ENCODE measurements around the gene KCTD11. TPM values are rescaled to one million over a fixed set of nuclear protein-coding genes. Genes with fewer than 3 reads are reported as not detected.
A peak's percentile ranks its signal among the peaks of the same experiment; 100 is the strongest.

Gene KCTD11
- total and polyA plus RNA-seq, 4 experiments from 2014 or later = 0.33 to 4.3 (median 2.7) TPM

DNA sequence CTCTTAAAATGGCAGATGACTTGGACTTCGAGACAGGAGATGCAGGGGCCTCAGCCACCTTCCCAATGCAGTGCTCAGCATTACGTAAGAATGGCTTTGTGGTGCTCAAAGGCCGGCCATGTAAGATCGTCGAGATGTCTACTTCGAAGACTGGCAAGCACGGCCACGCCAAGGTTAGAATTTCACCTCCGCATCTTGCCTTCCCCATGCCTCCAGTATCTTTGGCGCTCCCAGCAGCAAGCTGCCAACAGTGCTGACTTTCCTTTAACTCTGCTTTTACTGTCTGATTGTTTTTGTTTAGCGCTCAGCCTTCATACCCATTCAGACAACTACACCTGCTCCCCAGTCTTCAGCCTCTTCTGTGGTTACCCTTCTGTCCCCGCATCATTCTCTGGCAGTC, 42.3 kb upstream of the KCTD11 start:
- Histone ChIP-seq H3K4me1 (ENCODE audit: insufficient read depth, low read length) (peaks cover 58% of the 10 kb centered on the region), H3K36me3 (ENCODE audit: insufficient read depth, low read length) (peaks cover 49% of the 10 kb centered on the region), H3K27ac (ENCODE audit: low read depth, low read length) (peak overlapping the region; percentile 100), H3K9me3 (ENCODE audit: control insufficient read depth in 1 of 2, low read length in 2 of 2) (no peaks in the 10 kb centered on the region), H3K27me3 (ENCODE audit: insufficient read depth, low read length) (no peaks in the 10 kb centered on the region), H3K4me3 (ENCODE audit: low read length in 2 of 2) (peak overlapping the region; percentile 34 to 85)
- Mint-ChIP-seq H3K27me3 (peaks cover 0 to 4% of the 10 kb centered on the region in 2 donors), H3K4me1 (peaks cover 40 to 71% (median 53%) of the 10 kb centered on the region in 4 donors), H3K36me3 (peaks cover 49 to 66% of the 10 kb centered on the region in 2 donors), H3K27ac (peak overlapping the region; percentile 97 to 100 (median 99)), H3K9me3 (peaks cover 0 to 7% (median 0%) of the 10 kb centered on the region in 8 donors), H3K4me3 (peak overlapping the region; percentile 88 to 97 (median 94))
- ChIA-PET CTCF (ENCODE audit: partially characterized antibody) (interaction anchor here (0.9 to 2.9 kb wide), 5 partner anchors 13 to 128 kb away, joined by 3 to 14 read pairs (median 4); partner anchors contain the start of gene ACAP1), POLR2A (ENCODE audit: partially characterized antibody) (interaction anchor here (0.9 to 9.3 kb wide), 17 partner anchors 8 to 847 kb away, joined by 3 to 187 read pairs (median 5); partner anchors contain the start of genes ACAP1, DVL2, GABARAP and MPDU1)
- intact Hi-C loops (cut with micrococcal nuclease) = loop anchor here (2.0 to 5.0 kb wide), 3 partner anchors 27 to 377 kb away; partner anchors contain the start of genes ACAP1, KCTD11 and TP53
- peak in 1 of 5 donors; percentile 46 for DNase-seq

DNA sequence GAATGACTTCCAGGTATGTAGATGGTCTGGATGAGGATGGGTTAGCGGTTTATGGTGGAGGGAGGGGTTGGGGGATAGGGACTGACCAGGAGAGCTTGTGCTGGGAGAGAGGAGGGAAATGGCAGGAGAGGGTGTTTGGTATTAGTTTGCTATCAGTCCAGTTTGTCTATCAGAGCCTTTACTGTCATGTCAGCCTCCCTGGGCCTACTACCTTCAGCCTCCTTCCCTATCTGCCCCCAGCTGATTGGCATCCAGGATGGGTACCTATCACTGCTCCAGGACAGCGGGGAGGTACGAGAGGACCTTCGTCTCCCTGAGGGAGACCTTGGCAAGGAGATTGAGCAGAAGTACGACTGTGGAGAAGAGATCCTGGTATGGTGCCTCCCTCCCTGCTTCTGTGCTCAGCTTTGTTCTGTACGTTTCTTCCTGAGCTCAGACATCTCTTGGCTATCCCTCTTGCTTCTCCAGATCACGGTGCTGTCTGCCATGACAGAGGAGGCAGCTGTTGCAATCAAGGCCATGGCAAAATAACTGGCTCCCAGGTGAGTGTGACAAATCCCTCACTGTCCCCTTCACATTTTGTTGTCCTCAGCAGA, 40.8 kb upstream of the KCTD11 start:
- POLR2A ChIA-PET (ENCODE audit: partially characterized antibody) = interaction anchor here (0.5 to 9.3 kb wide), 10 partner anchors 10 to 845 kb away, joined by 3 to 187 read pairs (median 8); partner anchors contain the start of genes ACAP1, GABARAP and NEURL4
- Histone ChIP-seq H3K27me3 (ENCODE audit: insufficient read depth, low read length) (no peaks in the 10 kb centered on the region), H3K27ac (ENCODE audit: low read depth, low read length) (peak overlapping the region; percentile 100), H3K36me3 (ENCODE audit: insufficient read depth, low read length) (peaks cover 49% of the 10 kb centered on the region), H3K4me1 (ENCODE audit: insufficient read depth, low read length) (peaks cover 62% of the 10 kb centered on the region), H3K4me3 (ENCODE audit: low read length in 2 of 2) (no peak overlapping the region), H3K9me3 (ENCODE audit: control insufficient read depth in 1 of 2, low read length in 2 of 2) (no peaks in the 10 kb centered on the region)
- peaks cover 40 to 84% (median 60%) of the 10 kb centered on the region in 4 donors for H3K4me1 Mint-ChIP-seq
- intact Hi-C loops (cut with micrococcal nuclease) = no loop called here
- peaks cover 49 to 74% of the 10 kb centered on the region in 2 donors for H3K36me3 Mint-ChIP-seq
- H3K27ac Mint-ChIP-seq = peak overlapping the region; percentile 97 to 100 (median 99)
- H3K27me3 Mint-ChIP-seq = peaks cover 0 to 4% of the 10 kb centered on the region in 2 donors
- CTCF ChIA-PET (ENCODE audit: partially characterized antibody) = interaction anchor here (1.2 to 1.6 kb wide), 3 partner anchors 10 to 24 kb away, joined by 5 to 6 read pairs (median 5); partner anchors contain the start of gene ACAP1
- peak overlapping the region in 4 of 8 donors; percentile 48 to 96 (median 84) for H3K4me3 Mint-ChIP-seq
- peaks cover 0 to 7% (median 0%) of the 10 kb centered on the region in 8 donors for H3K9me3 Mint-ChIP-seq
- DNase-seq = no peak

DNA sequence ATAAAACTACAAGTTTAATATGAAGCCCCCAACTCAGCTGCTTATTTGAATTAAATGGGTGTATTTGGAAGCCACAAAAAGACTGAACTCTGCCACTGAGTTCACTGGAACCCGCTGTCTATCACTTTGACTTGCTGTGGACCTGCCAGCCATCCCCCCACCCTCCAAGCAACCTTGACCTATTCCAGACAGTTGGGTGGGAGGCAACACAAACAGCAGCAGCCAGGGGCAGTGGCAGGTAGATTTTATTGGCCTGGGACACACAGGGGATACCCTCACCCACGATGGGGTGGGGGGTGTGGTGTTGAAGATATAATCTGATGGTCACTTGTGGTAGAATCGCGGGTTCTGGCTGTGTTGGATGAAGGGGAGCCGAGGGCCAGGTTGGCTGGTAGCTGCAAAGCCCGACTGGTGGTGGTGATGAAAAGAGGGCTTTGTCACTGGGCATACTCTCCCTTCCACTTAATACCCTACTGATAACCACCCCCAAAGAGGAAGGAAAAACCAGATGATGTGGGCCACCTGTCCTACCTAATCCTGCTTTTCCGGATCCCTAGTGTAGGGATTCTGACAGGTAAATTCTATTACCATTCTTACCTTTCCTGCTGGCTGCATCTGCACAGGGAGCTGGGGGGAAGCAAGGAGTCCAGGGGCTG, 39.4 kb upstream of the KCTD11 start:
- peaks cover 62% of the 10 kb centered on the region for H3K4me1 ChIP-seq (ENCODE audit: insufficient read depth, low read length)
- peaks cover 41 to 78% (median 58%) of the 10 kb centered on the region in 4 donors for H3K4me1 Mint-ChIP-seq
- no peaks in the 10 kb centered on the region for H3K9me3 ChIP-seq (ENCODE audit: control insufficient read depth in 1 of 2, low read length in 2 of 2)
- CTCF ChIA-PET (ENCODE audit: partially characterized antibody) = interaction anchor here (1.5 to 4.2 kb wide), 3 partner anchors 17 to 24 kb away, joined by 4 to 21 read pairs (median 5); partner anchors contain the start of gene ACAP1
- intact Hi-C loops (cut with micrococcal nuclease) = no loop called here
- peaks cover 0 to 7% (median 0%) of the 10 kb centered on the region in 8 donors for H3K9me3 Mint-ChIP-seq
- H3K27ac Mint-ChIP-seq = peak overlapping the region; percentile 78 to 96 (median 88)
- peaks cover 52 to 75% of the 10 kb centered on the region in 2 donors for H3K36me3 Mint-ChIP-seq
- H3K27me3 ChIP-seq (ENCODE audit: insufficient read depth, low read length) = no peaks in the 10 kb centered on the region
- POLR2A ChIA-PET (ENCODE audit: partially characterized antibody) = interaction anchor here (0.9 to 9.3 kb wide), 11 partner anchors 12 to 533 kb away, joined by 3 to 187 read pairs (median 5); partner anchors contain the start of genes ACAP1, NEURL4 and TMEM256
- H3K27me3 Mint-ChIP-seq = no peaks in the 10 kb centered on the region
- H3K27ac ChIP-seq (ENCODE audit: low read depth, low read length) = peak overlapping the region; percentile 83
- H3K36me3 ChIP-seq (ENCODE audit: insufficient read depth, low read length) = peaks cover 55% of the 10 kb centered on the region
- DNase-seq = no peak
- H3K4me3 ChIP-seq (ENCODE audit: low read length in 2 of 2) = no peak overlapping the region
- peak overlapping the region in 5 of 8 donors; percentile 48 to 79 (median 67) for H3K4me3 Mint-ChIP-seq

DNA sequence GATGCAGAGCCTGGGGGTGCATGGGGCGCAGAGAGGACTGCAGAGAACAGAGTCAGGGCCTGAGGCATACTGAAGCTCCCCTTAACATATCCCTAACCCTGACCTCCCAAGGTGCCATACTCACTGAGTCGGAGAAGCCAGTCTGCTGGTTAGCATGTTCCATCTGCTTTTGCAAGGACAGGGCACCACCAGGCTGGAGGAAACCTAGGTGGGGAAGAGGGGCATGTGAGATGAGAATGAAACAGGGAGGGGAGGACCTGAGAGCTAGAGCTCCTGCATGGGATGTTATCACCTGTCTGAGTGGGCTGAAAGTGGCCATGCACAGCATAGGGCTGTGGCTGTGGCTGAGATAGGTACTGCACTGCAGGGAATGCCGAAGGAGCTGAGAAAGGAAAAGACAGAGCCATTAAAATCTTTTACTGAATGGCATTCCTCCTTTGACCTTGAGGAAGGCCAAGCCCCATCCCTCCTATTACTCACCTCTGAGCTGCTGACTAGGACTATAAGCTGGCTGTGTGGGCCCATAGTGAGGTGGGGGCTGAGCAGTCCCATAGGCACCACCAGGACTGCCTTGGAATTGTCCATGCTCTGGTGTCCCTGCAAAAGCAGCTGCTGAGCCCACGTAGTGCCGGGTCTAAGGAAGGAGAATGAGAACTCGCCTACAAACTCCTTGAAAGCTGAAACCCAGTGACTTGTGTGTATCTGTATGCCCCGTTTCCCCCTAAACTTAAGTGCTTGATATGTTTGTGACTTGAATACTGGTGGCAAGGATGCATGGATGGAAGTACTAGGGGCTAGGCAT, 38.7 kb upstream of the KCTD11 start:
- peak overlapping the region; percentile 41 to 84 (median 68) for H3K4me3 Mint-ChIP-seq
- H3K4me1 ChIP-seq (ENCODE audit: insufficient read depth, low read length) = peaks cover 62% of the 10 kb centered on the region
- no peak overlapping the region for H3K4me3 ChIP-seq (ENCODE audit: low read length in 2 of 2)
- no peaks in the 10 kb centered on the region for H3K27me3 ChIP-seq (ENCODE audit: insufficient read depth, low read length)
- H3K27me3 Mint-ChIP-seq = no peaks in the 10 kb centered on the region
- peaks cover 62% of the 10 kb centered on the region for H3K36me3 ChIP-seq (ENCODE audit: insufficient read depth, low read length)
- no peak for DNase-seq
- CTCF ChIA-PET (ENCODE audit: partially characterized antibody) = interaction anchor here (0.6 to 4.2 kb wide), 5 partner anchors 9 to 23 kb away, joined by 3 to 21 read pairs (median 6); partner anchors contain the start of gene ACAP1
- no peaks in the 10 kb centered on the region for H3K9me3 ChIP-seq (ENCODE audit: control insufficient read depth in 1 of 2, low read length in 2 of 2)
- intact Hi-C loops (cut with micrococcal nuclease) = no loop called here
- POLR2A ChIA-PET (ENCODE audit: partially characterized antibody) = interaction anchor here (0.6 to 9.3 kb wide), 21 partner anchors 9 to 532 kb away, joined by 3 to 187 read pairs (median 5); partner anchors contain the start of genes ACADVL, ACAP1, DLG4 and DVL2
- H3K27ac Mint-ChIP-seq = peak overlapping the region; percentile 80 to 96 (median 92)
- H3K36me3 Mint-ChIP-seq = peaks cover 55 to 81% of the 10 kb centered on the region in 2 donors
- H3K4me1 Mint-ChIP-seq = peaks cover 41 to 78% (median 58%) of the 10 kb centered on the region in 4 donors
- H3K27ac ChIP-seq (ENCODE audit: low read depth, low read length) = peak overlapping the region; percentile 83
- H3K9me3 Mint-ChIP-seq = peaks cover 0 to 7% (median 0%) of the 10 kb centered on the region in 8 donors

DNA sequence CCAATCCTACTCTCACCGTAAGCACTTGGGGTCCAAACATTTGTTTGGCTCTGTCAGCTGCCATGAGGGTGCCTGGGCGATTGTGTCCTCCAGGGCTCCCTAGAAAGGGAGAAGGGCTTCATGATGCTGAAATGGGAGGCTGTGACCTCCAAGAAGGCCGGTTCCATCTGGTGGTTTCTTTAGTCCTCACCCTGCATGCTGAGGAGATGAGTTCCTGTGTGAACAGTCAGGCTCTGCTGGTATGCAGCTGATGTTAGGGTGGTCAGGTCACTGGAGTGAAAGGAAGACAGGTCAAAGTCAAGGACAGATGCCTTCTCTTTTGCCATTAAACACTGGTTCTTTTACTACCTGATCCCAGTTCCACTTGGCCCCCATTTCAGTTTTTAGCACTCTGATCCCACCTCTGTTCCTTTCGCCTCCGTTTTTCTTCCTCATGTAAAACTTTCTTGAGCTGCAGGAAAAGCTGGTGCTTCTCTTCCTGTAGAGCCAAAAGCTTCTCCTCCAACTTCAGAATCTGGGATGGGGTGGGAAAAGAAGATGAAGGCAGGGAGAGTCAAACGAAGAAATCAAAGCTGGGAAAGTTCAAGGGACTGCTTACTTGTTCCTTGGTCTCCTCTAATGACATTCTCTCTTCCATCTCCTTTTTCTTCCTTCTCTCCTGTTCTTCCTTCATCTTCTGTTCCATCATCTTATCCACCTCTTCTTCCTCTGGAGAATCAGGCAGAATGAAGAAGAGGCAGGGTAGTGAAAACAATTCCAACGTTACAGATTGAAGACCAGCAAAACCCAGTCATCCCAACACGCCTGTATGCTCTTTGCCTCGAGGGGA, 37.9 kb upstream of the KCTD11 start:
- no peaks in the 10 kb centered on the region for H3K27me3 ChIP-seq (ENCODE audit: insufficient read depth, low read length)
- Mint-ChIP-seq H3K36me3 (peaks cover 57 to 80% of the 10 kb centered on the region in 2 donors), H3K27ac (peak overlapping the region; percentile 91 to 98 (median 95)), H3K4me1 (peaks cover 38 to 73% (median 52%) of the 10 kb centered on the region in 4 donors), H3K27me3 (no peaks in the 10 kb centered on the region), H3K9me3 (peaks cover 0 to 7% (median 0%) of the 10 kb centered on the region in 8 donors), H3K4me3 (peak overlapping the region; percentile 67 to 85 (median 83))
- POLR2A ChIA-PET (ENCODE audit: partially characterized antibody) = interaction anchor here (0.9 to 9.3 kb wide), 21 partner anchors 9 to 373 kb away, joined by 3 to 187 read pairs (median 7); partner anchors contain the start of genes ACADVL, ACAP1, DLG4 and DVL2
- H3K36me3 ChIP-seq (ENCODE audit: insufficient read depth, low read length) = peaks cover 67% of the 10 kb centered on the region
- intact Hi-C loops (cut with micrococcal nuclease) = no loop called here
- peaks cover 58% of the 10 kb centered on the region for H3K4me1 ChIP-seq (ENCODE audit: insufficient read depth, low read length)
- DNase-seq = no peak
- CTCF ChIA-PET (ENCODE audit: partially characterized antibody) = interaction anchor here (0.6 to 4.2 kb wide), 7 partner anchors 8 to 123 kb away, joined by 3 to 21 read pairs (median 5); partner anchors contain the start of gene ACAP1
- H3K4me3 ChIP-seq (ENCODE audit: low read length in 2 of 2) = peak overlapping the region; percentile 5 to 68
- peak overlapping the region; percentile 83 for H3K27ac ChIP-seq (ENCODE audit: low read depth, low read length)
- H3K9me3 ChIP-seq (ENCODE audit: control insufficient read depth in 1 of 2, low read length in 2 of 2) = no peaks in the 10 kb centered on the region
